Kidney (tissue), 14 donors: ENCODE data around the gene KLK8. TPM values are rescaled to one million over a fixed set of nuclear protein-coding genes. Genes with fewer than 3 reads are reported as not detected.

ENCODE experiments used
- DNase-seq, 5 donors: peaks; one replicate each; pipeline ENCODE4 v3.0.0-alpha.2; 2013 to 2020
- FAIRE-seq: peaks from 2 replicates; lab custom pipeline; 2012; peaks lifted over from hg19 to GRCh38; lab: Jason Lieb, UNC
- H3K27ac ChIP-seq, 2 donors: one replicate each; pipeline ENCODE4 v1.7.0; 2013; ENCODE audit warnings: low read depth in 2 of 2, low read length in 2 of 2, inconsistent platforms in 1 of 2
- H3K27me3 ChIP-seq: one replicate; pipeline ENCODE4 v1.7.1; 2013; ENCODE audit warnings: low read length, inconsistent platforms; ENCODE audit not compliant: control insufficient read depth, insufficient read depth
- H3K36me3 ChIP-seq, 3 donors: one replicate each; pipeline versions ENCODE4 v1.7.0 to v1.7.1; 2013; ENCODE audit warnings: low read length in 3 of 3, control low read depth in 1 of 3, inconsistent platforms in 1 of 3; ENCODE audit not compliant: insufficient read depth in 3 of 3, control insufficient read depth in 2 of 3
- H3K4me1 ChIP-seq, 3 donors: one replicate each; pipeline versions ENCODE4 v1.7.0 to v1.7.1; 2013; ENCODE audit warnings: low read length in 3 of 3, inconsistent platforms in 1 of 3, low read depth in 1 of 3; ENCODE audit not compliant: control insufficient read depth in 2 of 3, insufficient read depth in 2 of 3
- H3K4me3 ChIP-seq, 3 donors: one replicate each; pipeline versions ENCODE4 v1.7.0 to v1.8.1; 2013; ENCODE audit warnings: low read length in 3 of 3, control low read depth in 1 of 3, inconsistent platforms in 1 of 3
- H3K9ac ChIP-seq, 3 donors: one replicate each; pipeline versions ENCODE4 v1.7.0 to v1.7.1; 2013; ENCODE audit warnings: low read length in 3 of 3, control low read depth in 1 of 3, inconsistent platforms in 1 of 3
- H3K9me3 ChIP-seq, 3 donors: one replicate each; pipeline versions ENCODE4 v1.7.0 to v1.7.1; 2013; ENCODE audit warnings: low read length in 3 of 3, control low read depth in 1 of 3, inconsistent platforms in 1 of 3; ENCODE audit not compliant: control insufficient read depth in 2 of 3, insufficient read depth in 1 of 3
- CTCF ChIP-seq: IDR thresholded peaks from 3 replicates; pipeline ENCODE4 v1.5.1; 2012; ENCODE audit warnings: mild to moderate bottlenecking, moderate library complexity, borderline replicate concordance; ENCODE audit not compliant: insufficient read depth; ENCODE audit errors: extremely low read depth
- intact Hi-C: fragments of 100-400 bp; cut with DNase I; formaldehyde crosslinking; loops from one replicate; pipeline ENCODE4 v1.11.1; 2022
- polyA plus RNA-seq: library from polyadenylated mRNA; stranded (reverse); fragments of 350-450 nt; fragmentation: Illumina TruSeq; extraction: RNeasy Lipid Tissue Mini Kit (QIAGEN cat#74804); gene quantifications from one replicate; pipeline ENCODE4 v1.2.3, GENCODE V29; 2014; ENCODE audit warnings: low read depth, low replicate concordance; ENCODE audit not compliant: insufficient read depth
- total RNA-seq: library from RNA; stranded (reverse); fragmentation: NEBNext Ultra II Directional; extraction: Animal tissue kit (Norgen Biotek cat#: 25700); gene quantifications from one replicate; pipeline ENCODE4 v1.2.1, GENCODE V29; 2021
- donor health status: control.
- donor health status: control.
- donor health status: control.
- donor health status: control.
- donor health status: control.
- donor health status: DM: yes; HTN: yes; CAD: no.
- donor health status: Normal renal cell carcinoma (clear cell type).

KLK8 gene
- total and polyA plus RNA-seq, 2 donors from 2014 or later = 1.3 to 4.2 TPM

- no peak overlapping the region for H3K9ac ChIP-seq
- peak in 1 of 5 donors; percentile 61 for DNase-seq
- H3K4me1 ChIP-seq = no peaks in the 10 kb centered on the region
- FAIRE-seq = no peak
- H3K36me3 ChIP-seq = no peaks in the 10 kb centered on the region
- intact Hi-C loops = no loop called here
- no peak overlapping the region for H3K4me3 ChIP-seq
- H3K27ac ChIP-seq = no peak overlapping the region
- H3K27me3 ChIP-seq = no peaks in the 10 kb centered on the region
- H3K9me3 ChIP-seq = no peaks in the 10 kb centered on the region
- TF ChIP-seq CTCF = no peak
Observed at GRCh38 chr19:51025809-51026553, 24.6 kb upstream of the KLK8 start.

- H3K27ac ChIP-seq = no peak overlapping the region
- H3K9me3 ChIP-seq = no peaks in the 10 kb centered on the region
- no peaks in the 10 kb centered on the region for H3K36me3 ChIP-seq
- intact Hi-C loops = no loop called here
- H3K4me1 ChIP-seq = no peaks in the 10 kb centered on the region
- DNase-seq (no peak), FAIRE-seq (no peak)
- no peak for TF ChIP-seq CTCF
- H3K9ac ChIP-seq = no peak overlapping the region
- no peaks in the 10 kb centered on the region for H3K27me3 ChIP-seq
- H3K4me3 ChIP-seq = no peak overlapping the region
Observed at GRCh38 chr19:51025401-51025800, 24.0 kb upstream of the KLK8 start.

GRCh38 chr19:51024924-51025323 is 23.5 kb upstream of the KLK8 start:
- H3K4me1 ChIP-seq = no peaks in the 10 kb centered on the region
- no peak overlapping the region for H3K4me3 ChIP-seq
- H3K27me3 ChIP-seq = no peaks in the 10 kb centered on the region
- H3K9ac ChIP-seq = no peak overlapping the region
- DNase-seq (no peak), FAIRE-seq (no peak)
- H3K27ac ChIP-seq = no peak overlapping the region
- H3K36me3 ChIP-seq = no peaks in the 10 kb centered on the region
- TF ChIP-seq CTCF = no peak
- intact Hi-C loops = no loop called here
- H3K9me3 ChIP-seq = no peaks in the 10 kb centered on the region
